IMR-90 (cell line): Measurements from ENCODE around the gene KIDINS220.

ENCODE experiments used
- CTCF ChIP-seq: conservative IDR thresholded peaks from 2 replicates; pipeline ENCODE4 v1.5.1; 2012; ENCODE audit warnings: mild to moderate bottlenecking, low read depth, low read length, improper control_type of control experiment
- RAD21 ChIP-seq: IDR thresholded peaks from 2 replicates; pipeline ENCODE4 v1.6.1; 2012; ENCODE audit warnings: low read length, improper control_type of control experiment

- no peak for TF ChIP-seq CTCF
- no peak for TF ChIP-seq RAD21
These were observed 81.2 kb downstream of the KIDINS220 start for GRCh38 chr2:8756230-8756629.
